Kidney (tissue), 14 donors: ENCODE results near the gene ZNF277. TPM values are rescaled to one million over a fixed set of nuclear protein-coding genes. Genes with fewer than 3 reads are reported as not detected.
A peak's percentile ranks its signal among the peaks of the same experiment; 100 is the strongest.

Experiments used
- DNase-seq, 5 donors: peaks; one replicate each; pipeline ENCODE4 v3.0.0-alpha.2; 2013 to 2020
- FAIRE-seq: peaks from 2 replicates; lab custom pipeline; 2012; peaks lifted over from hg19 to GRCh38; lab: Jason Lieb, UNC
- H3K27ac ChIP-seq, 2 donors: one replicate each; pipeline ENCODE4 v1.7.0; 2013; ENCODE audit warnings: low read depth in 2 of 2, low read length in 2 of 2, inconsistent platforms in 1 of 2
- H3K27me3 ChIP-seq: one replicate; pipeline ENCODE4 v1.7.1; 2013; ENCODE audit warnings: low read length, inconsistent platforms; ENCODE audit not compliant: control insufficient read depth, insufficient read depth
- H3K36me3 ChIP-seq, 3 donors: one replicate each; pipeline versions ENCODE4 v1.7.0 to v1.7.1; 2013; ENCODE audit warnings: low read length in 3 of 3, control low read depth in 1 of 3, inconsistent platforms in 1 of 3; ENCODE audit not compliant: insufficient read depth in 3 of 3, control insufficient read depth in 2 of 3
- H3K4me1 ChIP-seq, 3 donors: one replicate each; pipeline versions ENCODE4 v1.7.0 to v1.7.1; 2013; ENCODE audit warnings: low read length in 3 of 3, inconsistent platforms in 1 of 3, low read depth in 1 of 3; ENCODE audit not compliant: control insufficient read depth in 2 of 3, insufficient read depth in 2 of 3
- H3K4me3 ChIP-seq, 3 donors: one replicate each; pipeline versions ENCODE4 v1.7.0 to v1.8.1; 2013; ENCODE audit warnings: low read length in 3 of 3, control low read depth in 1 of 3, inconsistent platforms in 1 of 3
- H3K9ac ChIP-seq, 3 donors: one replicate each; pipeline versions ENCODE4 v1.7.0 to v1.7.1; 2013; ENCODE audit warnings: low read length in 3 of 3, control low read depth in 1 of 3, inconsistent platforms in 1 of 3
- H3K9me3 ChIP-seq, 3 donors: one replicate each; pipeline versions ENCODE4 v1.7.0 to v1.7.1; 2013; ENCODE audit warnings: low read length in 3 of 3, control low read depth in 1 of 3, inconsistent platforms in 1 of 3; ENCODE audit not compliant: control insufficient read depth in 2 of 3, insufficient read depth in 1 of 3
- intact Hi-C: fragments of 100-400 bp; cut with DNase I; formaldehyde crosslinking; loops from one replicate; pipeline ENCODE4 v1.11.1; 2022
- polyA plus RNA-seq: library from polyadenylated mRNA; stranded (reverse); fragments of 350-450 nt; fragmentation: Illumina TruSeq; extraction: RNeasy Lipid Tissue Mini Kit (QIAGEN cat#74804); gene quantifications from one replicate; pipeline ENCODE4 v1.2.3, GENCODE V29; 2014; ENCODE audit warnings: low read depth, low replicate concordance; ENCODE audit not compliant: insufficient read depth
- total RNA-seq: library from RNA; stranded (reverse); fragmentation: NEBNext Ultra II Directional; extraction: Animal tissue kit (Norgen Biotek cat#: 25700); gene quantifications from one replicate; pipeline ENCODE4 v1.2.1, GENCODE V29; 2021
- TF ChIP-seq, protein P1 (sequence below): IDR thresholded peaks from 3 replicates; pipeline ENCODE4 v1.5.1; 2012; ENCODE audit warnings: mild to moderate bottlenecking, moderate library complexity, borderline replicate concordance; ENCODE audit not compliant: insufficient read depth; ENCODE audit errors: extremely low read depth
- donor health status: control.
- donor health status: control.
- donor health status: control.
- donor health status: control.
- donor health status: control.
- donor health status: DM: yes; HTN: yes; CAD: no.
- donor health status: Normal renal cell carcinoma (clear cell type).

The ZNF277 gene
- total and polyA plus RNA-seq, 2 donors from 2014 or later = 18.7 to 25.0 TPM

DNA sequence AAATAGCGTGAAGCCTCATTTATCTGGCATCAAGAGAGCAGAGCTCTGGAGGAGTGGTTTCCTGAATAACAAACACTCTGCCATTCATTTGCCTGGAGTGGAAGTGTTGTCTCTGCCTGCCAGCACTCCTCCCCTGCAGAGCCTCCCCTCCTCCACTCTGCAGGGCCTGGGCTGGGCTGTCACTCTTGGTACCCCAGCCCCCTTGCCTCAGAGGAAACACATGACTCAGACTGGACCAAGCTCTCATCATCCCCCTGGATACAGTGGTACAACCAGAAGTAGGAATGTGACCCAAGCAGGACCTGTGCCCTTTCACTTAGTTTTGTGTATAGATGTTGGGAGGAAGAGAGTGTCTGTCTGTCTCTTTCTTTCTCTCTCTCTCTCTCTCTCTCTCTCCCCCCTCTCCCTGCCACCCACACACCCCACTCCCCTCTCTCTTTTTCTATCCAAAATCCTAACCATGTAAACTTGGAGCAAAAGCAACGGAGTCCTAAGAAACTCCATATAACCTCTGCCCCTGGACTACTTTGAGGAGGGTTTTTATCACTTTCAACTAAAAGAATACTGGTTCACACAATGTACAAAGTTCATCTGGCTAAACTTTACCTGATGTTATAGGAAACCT is 44.2 kb upstream of the ZNF277 start:
- Histone ChIP-seq H3K9ac (no peak overlapping the region), H3K27me3 (no peaks in the 10 kb centered on the region), H3K4me3 (peak overlapping the region in 1 of 3 donors; percentile 23), H3K36me3 (no peaks in the 10 kb centered on the region), H3K4me1 (peaks cover 0 to 21% (median 18%) of the 10 kb centered on the region in 3 donors), H3K9me3 (no peaks in the 10 kb centered on the region), H3K27ac (peak overlapping the region; percentile 43 to 58)
- TF ChIP-seq, protein P1, sequence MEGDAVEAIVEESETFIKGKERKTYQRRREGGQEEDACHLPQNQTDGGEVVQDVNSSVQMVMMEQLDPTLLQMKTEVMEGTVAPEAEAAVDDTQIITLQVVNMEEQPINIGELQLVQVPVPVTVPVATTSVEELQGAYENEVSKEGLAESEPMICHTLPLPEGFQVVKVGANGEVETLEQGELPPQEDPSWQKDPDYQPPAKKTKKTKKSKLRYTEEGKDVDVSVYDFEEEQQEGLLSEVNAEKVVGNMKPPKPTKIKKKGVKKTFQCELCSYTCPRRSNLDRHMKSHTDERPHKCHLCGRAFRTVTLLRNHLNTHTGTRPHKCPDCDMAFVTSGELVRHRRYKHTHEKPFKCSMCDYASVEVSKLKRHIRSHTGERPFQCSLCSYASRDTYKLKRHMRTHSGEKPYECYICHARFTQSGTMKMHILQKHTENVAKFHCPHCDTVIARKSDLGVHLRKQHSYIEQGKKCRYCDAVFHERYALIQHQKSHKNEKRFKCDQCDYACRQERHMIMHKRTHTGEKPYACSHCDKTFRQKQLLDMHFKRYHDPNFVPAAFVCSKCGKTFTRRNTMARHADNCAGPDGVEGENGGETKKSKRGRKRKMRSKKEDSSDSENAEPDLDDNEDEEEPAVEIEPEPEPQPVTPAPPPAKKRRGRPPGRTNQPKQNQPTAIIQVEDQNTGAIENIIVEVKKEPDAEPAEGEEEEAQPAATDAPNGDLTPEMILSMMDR = no peak
- no peak for FAIRE-seq
- intact Hi-C loops = no loop called here
- peak; percentile 79 to 92 (median 83) for DNase-seq

DNA sequence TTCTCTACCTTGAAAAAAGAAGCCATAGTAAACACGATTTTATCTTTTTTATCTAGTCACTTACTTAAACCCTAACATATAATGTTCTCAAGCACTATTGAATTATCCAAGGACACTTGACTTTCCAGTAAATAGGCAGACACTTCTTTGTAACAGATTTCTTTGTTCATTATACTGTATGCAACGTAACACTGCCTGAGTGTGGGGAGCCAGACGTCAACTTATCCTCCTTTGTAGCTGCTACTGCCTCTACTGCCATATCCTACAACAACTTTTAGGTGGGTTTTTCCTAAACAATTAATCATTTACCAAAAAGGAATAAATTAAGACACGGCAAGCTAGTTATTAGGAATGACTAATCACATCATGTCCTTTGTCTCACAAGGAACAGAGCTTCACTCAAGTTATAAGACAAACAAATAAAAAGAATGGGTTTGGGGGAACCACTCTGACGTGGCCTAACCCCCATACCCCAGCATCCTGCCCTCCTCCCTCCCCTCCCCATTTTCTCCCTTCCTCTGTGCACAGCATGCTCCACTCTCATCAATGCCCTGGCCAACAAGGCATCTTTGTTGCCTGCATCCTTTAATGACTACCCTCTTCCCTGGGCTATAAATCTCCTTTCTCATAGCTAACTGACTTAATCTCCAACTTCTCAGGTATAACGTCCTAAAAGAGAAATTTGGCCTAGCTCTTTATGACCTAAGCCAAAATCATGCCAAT is 43.5 kb upstream of the ZNF277 start:
- DNase-seq (peak in 2 of 5 donors; percentile 30 to 37), FAIRE-seq (no peak)
- Histone ChIP-seq H3K27ac (peak overlapping the region; percentile 43 to 58), H3K9me3 (no peaks in the 10 kb centered on the region), H3K27me3 (no peaks in the 10 kb centered on the region), H3K4me3 (peak overlapping the region in 2 of 3 donors; percentile 23 to 26), H3K36me3 (no peaks in the 10 kb centered on the region), H3K4me1 (peaks cover 0 to 21% (median 18%) of the 10 kb centered on the region in 3 donors), H3K9ac (no peak overlapping the region)
- intact Hi-C loops = no loop called here
- TF ChIP-seq, protein P1 = no peak

DNA sequence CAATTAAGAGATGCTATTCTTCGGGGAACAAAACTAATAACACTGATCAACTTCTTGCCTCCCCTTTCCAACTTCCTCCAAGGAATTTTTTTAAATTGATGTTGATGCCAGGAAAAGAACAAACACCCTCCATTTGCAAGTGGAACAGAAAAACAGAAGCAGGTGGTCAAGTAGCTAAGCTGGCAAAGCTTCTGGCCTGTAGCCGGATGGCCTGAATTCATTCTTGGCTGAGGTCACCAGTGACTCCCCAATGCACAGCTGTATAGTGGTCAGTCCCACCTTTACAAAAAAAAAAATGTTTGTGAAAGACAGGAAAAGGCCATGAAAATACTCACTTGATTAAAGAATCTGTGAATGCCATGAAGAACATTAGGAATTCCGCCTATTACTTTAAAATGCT is 39.3 kb upstream of the ZNF277 start:
- Histone ChIP-seq H3K27ac (no peak overlapping the region), H3K9ac (no peak overlapping the region), H3K4me3 (no peak overlapping the region), H3K27me3 (no peaks in the 10 kb centered on the region), H3K4me1 (peaks cover 0 to 3% (median 0%) of the 10 kb centered on the region in 3 donors), H3K9me3 (no peaks in the 10 kb centered on the region), H3K36me3 (no peaks in the 10 kb centered on the region)
- intact Hi-C loops = no loop called here
- DNase-seq = no peak
- TF ChIP-seq, protein P1 = no peak
- no peak for FAIRE-seq
